HG03039 (cell line): ENCODE results near the gene IRX6.

Source experiments
- ATAC-seq: cut with Tn5 transposase; IDR thresholded peaks from one replicate; pipeline ENCODE4 v1.9.1; 2021; ENCODE audit warnings: mild to moderate bottlenecking, moderate library complexity; ENCODE audit not compliant: unreplicated experiment

IRX6 gene

GRCh38 chr16:55364811-55365210 lies 40.8 kb downstream of the IRX6 start:
- ATAC-seq = no peak

- no peak for ATAC-seq
These were observed 43.4 kb downstream of the IRX6 start for GRCh38 chr16:55367301-55367811.

GRCh38 chr16:55367866-55368603 lies 44.0 kb downstream of the IRX6 start:
- ATAC-seq = no peak

GRCh38 chr16:55369151-55369550 lies 45.1 kb downstream of the IRX6 start:
- ATAC-seq = no peak

GRCh38 chr16:55370762-55371482 lies 46.9 kb downstream of the IRX6 start:
- no peak for ATAC-seq

- ATAC-seq = no peak
These were observed 48.9 kb downstream of the IRX6 start for GRCh38 chr16:55372792-55373488.

GRCh38 chr16:55373489-55373832 lies 49.5 kb downstream of the IRX6 start:
- ATAC-seq = no peak

- ATAC-seq = no peak
These were observed 52.0 kb downstream of the IRX6 start for GRCh38 chr16:55376045-55376444.

GRCh38 chr16:55376567-55377167 lies 52.7 kb downstream of the IRX6 start:
- ATAC-seq = no peak

GRCh38 chr16:55377840-55378239 lies 53.8 kb downstream of the IRX6 start:
- no peak for ATAC-seq

GRCh38 chr16:55378616-55379015 lies 54.6 kb downstream of the IRX6 start:
- ATAC-seq = no peak

GRCh38 chr16:55379371-55379770 lies 55.4 kb downstream of the IRX6 start:
- no peak for ATAC-seq

GRCh38 chr16:55379876-55380390 lies 55.9 kb downstream of the IRX6 start:
- no peak for ATAC-seq
